ENCODE data around the gene TIGD2. TPM values are rescaled to one million over a fixed set of nuclear protein-coding genes. Genes with fewer than 3 reads are reported as not detected.

Gene TIGD2
- total RNA-seq, 4 donors from 2014 or later = 2.1 to 2.5 (median 2.4) TPM

GRCh38 chr4:89125901-89126782, 14.8 kb downstream of the TIGD2 start:
- Histone ChIP-seq H3K4me1 (no peaks in the 10 kb centered on the region), H3K36me3 (no peaks in the 10 kb centered on the region), H3K9me3 (no peaks in the 10 kb centered on the region), H3K27ac (replicated peaks in 1 of 4) (no peak overlapping the region), H3K4me3 (no peak overlapping the region), H3K27me3 (no peaks in the 10 kb centered on the region)
- DNase-seq (ENCODE audit: extremely low spot score) = no peak
- no peak for TF ChIP-seq POLR2A (IDR thresholded peaks at IDR 0.05; ENCODE audit: low read depth)
- TF ChIP-seq POLR2AphosphoS5 (IDR thresholded peaks at IDR 0.05) = no peak
- TF ChIP-seq EP300 (IDR thresholded peaks at IDR 0.05) = no peak
- TF ChIP-seq, protein P1, sequence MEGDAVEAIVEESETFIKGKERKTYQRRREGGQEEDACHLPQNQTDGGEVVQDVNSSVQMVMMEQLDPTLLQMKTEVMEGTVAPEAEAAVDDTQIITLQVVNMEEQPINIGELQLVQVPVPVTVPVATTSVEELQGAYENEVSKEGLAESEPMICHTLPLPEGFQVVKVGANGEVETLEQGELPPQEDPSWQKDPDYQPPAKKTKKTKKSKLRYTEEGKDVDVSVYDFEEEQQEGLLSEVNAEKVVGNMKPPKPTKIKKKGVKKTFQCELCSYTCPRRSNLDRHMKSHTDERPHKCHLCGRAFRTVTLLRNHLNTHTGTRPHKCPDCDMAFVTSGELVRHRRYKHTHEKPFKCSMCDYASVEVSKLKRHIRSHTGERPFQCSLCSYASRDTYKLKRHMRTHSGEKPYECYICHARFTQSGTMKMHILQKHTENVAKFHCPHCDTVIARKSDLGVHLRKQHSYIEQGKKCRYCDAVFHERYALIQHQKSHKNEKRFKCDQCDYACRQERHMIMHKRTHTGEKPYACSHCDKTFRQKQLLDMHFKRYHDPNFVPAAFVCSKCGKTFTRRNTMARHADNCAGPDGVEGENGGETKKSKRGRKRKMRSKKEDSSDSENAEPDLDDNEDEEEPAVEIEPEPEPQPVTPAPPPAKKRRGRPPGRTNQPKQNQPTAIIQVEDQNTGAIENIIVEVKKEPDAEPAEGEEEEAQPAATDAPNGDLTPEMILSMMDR (IDR thresholded peaks at IDR 0.05) = no peak
- 84% methylated on average over 3 of the region's 3 CpGs for WGBS
- intact Hi-C loops (cut with DNase I) = no loop called here

DNA sequence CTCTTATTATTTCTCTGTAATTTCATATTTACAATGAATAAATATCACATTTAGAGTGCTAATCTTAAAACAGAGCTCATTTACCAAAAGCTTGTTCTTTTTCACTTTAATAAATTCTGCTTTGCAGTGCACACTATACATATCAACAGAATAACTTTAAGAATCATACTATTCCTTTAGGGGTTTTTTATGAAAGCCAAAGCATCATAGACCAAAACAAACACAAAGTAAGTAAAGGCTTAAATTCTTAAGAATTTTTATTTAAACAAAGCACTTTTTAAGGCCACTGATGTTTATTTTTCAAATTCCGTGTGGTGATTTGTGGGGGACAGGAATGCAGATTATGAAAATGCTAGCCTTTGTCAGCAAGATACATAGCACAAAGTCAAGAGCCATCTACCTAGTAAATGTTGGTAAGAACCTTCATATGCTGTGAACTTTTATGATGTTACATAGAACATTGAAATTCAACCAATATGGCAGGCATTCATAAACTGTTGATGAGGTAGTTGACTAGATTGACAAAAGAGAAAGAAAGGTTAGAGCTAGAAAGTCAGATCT, 17.8 kb downstream of the TIGD2 start:
- H3K27me3 ChIP-seq = no peaks in the 10 kb centered on the region
- intact Hi-C loops (cut with DNase I) = no loop called here
- H3K27ac ChIP-seq (replicated peaks in 1 of 4) = no peak overlapping the region
- no peak overlapping the region for H3K4me3 ChIP-seq
- WGBS = 67% methylated on average over 1 of the region's 1 CpG
- DNase-seq (ENCODE audit: extremely low spot score) = no peak
- no peaks in the 10 kb centered on the region for H3K9me3 ChIP-seq
- TF ChIP-seq, protein P1 (IDR thresholded peaks at IDR 0.05) = no peak
- no peak for TF ChIP-seq EP300 (IDR thresholded peaks at IDR 0.05)
- TF ChIP-seq POLR2AphosphoS5 (IDR thresholded peaks at IDR 0.05) = no peak
- no peak for TF ChIP-seq POLR2A (IDR thresholded peaks at IDR 0.05; ENCODE audit: low read depth)
- H3K4me1 ChIP-seq = no peaks in the 10 kb centered on the region
- H3K36me3 ChIP-seq = no peaks in the 10 kb centered on the region

DNA sequence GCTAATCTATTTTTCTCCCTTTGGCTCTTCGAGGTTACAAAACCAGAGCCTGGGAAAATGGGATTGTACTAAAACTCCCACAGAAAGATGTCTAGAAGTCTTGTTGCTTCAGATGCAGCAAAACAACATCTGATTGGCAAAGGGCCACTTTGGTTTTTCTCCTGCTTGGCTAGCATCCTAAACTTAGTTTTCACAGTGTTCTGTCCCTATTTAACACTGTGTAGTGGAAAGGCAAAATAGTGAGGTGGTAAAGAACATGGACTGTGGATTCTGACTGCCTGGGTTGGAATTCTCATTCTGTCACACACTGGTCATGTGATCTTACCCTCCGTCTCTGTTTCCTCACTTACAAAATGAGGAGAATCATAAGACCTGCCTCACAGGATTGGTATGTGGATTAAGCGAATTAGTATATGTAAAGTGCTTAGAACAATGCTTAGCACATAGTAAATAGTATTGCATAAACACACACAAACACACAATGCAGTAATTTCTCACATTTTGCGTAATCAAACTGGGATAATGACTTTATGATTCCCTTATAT, 23.5 kb downstream of the TIGD2 start:
- H3K27ac ChIP-seq (replicated peaks in 1 of 4) = no peak overlapping the region
- peaks cover 0 to 3% (median 0%) of the 10 kb centered on the region in 4 donors for H3K4me1 ChIP-seq
- intact Hi-C loops (cut with DNase I) = no loop called here
- H3K27me3 ChIP-seq = no peaks in the 10 kb centered on the region
- no peaks in the 10 kb centered on the region for H3K9me3 ChIP-seq
- H3K4me3 ChIP-seq = no peak overlapping the region
- WGBS = 61% methylated on average over 4 of the region's 4 CpGs
- DNase-seq (ENCODE audit: extremely low spot score) = no peak
- TF ChIP-seq POLR2A (IDR thresholded peaks at IDR 0.05; ENCODE audit: low read depth) (no peak), EP300 (IDR thresholded peaks at IDR 0.05) (no peak), POLR2AphosphoS5 (IDR thresholded peaks at IDR 0.05) (no peak)
- TF ChIP-seq, protein P1 (IDR thresholded peaks at IDR 0.05) = no peak
- H3K36me3 ChIP-seq = no peaks in the 10 kb centered on the region

DNA sequence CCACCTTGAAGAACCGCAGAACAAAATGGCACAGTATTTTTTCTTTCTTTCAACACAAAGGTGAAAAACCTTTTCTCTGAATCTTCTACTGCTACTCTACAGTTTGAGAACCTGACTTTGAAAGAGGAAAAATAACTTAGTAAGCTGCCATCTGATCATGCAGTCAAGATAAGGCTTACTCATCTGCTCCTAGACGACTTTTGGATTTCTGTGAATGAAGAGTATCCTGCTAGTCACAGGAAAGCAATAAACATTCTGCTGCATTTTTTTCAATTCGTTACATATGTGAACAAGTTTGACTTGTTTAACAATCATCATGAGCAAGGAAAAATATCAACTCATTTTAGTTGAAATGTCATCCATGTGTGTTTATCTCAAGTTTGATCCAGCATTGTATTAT, 25.2 kb downstream of the TIGD2 start:
- H3K27me3 ChIP-seq = no peaks in the 10 kb centered on the region
- WGBS = 74% methylated on average over 3 of the region's 3 CpGs
- intact Hi-C loops (cut with DNase I) = no loop called here
- DNase-seq (ENCODE audit: extremely low spot score) = no peak
- H3K4me1 ChIP-seq = peaks cover 0 to 3% (median 0%) of the 10 kb centered on the region in 4 donors
- H3K36me3 ChIP-seq = no peaks in the 10 kb centered on the region
- no peaks in the 10 kb centered on the region for H3K9me3 ChIP-seq
- no peak overlapping the region for H3K4me3 ChIP-seq
- TF ChIP-seq, protein P1 (IDR thresholded peaks at IDR 0.05) = no peak
- TF ChIP-seq POLR2A (IDR thresholded peaks at IDR 0.05; ENCODE audit: low read depth) = no peak
- no peak for TF ChIP-seq EP300 (IDR thresholded peaks at IDR 0.05)
- TF ChIP-seq POLR2AphosphoS5 (IDR thresholded peaks at IDR 0.05) = no peak
- H3K27ac ChIP-seq (replicated peaks in 1 of 4) = no peak overlapping the region

Measured in esophagus muscularis mucosa (tissue), 4 donors.